ENCODE data around the gene ZNF444.
"Not testable (repeated sequence)": the region's sequence is repeated elsewhere in the genome, so short reads cannot be mapped to it uniquely, and the experiment has no call there.

ZNF444 gene

DNA sequence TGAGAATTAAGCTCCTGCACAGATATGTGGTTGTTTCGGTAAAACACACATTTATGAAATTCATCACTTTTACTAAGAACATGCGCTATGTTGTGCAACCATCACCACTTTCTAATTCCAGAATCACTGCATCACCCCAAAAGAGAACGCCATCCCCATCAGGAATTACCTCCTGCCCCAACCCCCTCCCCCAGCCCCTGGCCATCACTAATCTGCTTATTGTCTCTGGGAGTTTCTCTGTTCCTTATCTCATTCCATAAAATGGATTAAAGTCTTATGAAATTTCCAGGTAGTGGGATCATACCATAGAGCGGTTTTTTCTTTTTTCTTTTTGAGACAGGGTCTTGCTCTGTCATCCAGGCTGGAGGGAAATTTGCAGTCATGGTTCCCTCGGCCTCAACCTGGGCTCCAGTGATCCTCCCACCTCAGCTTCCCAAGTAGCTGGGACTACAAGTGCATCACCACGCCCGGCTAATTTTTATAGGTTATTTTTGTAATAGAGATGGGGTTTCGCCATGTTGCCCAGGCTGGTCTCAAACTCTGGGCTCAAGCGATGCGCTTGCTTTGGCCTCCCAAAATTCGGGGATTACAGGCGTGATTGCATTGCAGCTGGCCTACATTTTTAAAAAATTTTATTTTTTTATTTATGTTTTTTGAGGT, 53.0 kb downstream of the ZNF444 start:
- Histone ChIP-seq H3K9me3 (ENCODE audit: control insufficient read depth, low read length) (no peaks in the 10 kb centered on the region), H3K4me3 (ENCODE audit: low read length) (no peak overlapping the region), H3K27me3 (replicated peaks; ENCODE audit: control insufficient read depth, insufficient read depth, low read length) (peaks cover 15% of the 10 kb centered on the region), H3K4me1 (ENCODE audit: control insufficient read depth, insufficient read depth, low read length) (no peaks in the 10 kb centered on the region), H3K36me3 (ENCODE audit: control insufficient read depth, insufficient read depth, low read length, severe bottlenecking) (no peaks in the 10 kb centered on the region), H3K9ac (ENCODE audit: low read length) (no peak overlapping the region)
- DNase-seq (ENCODE audit: low read depth): no peak

- not testable (repeated sequence) for DNase-seq (ENCODE audit: low read depth); H3K9me3 ChIP-seq (ENCODE audit: control insufficient read depth, low read length); H3K36me3 ChIP-seq (ENCODE audit: control insufficient read depth, insufficient read depth, low read length, severe bottlenecking)
Measured at GRCh38 chr19:56197646-56198045, 56.6 kb downstream of the ZNF444 start, which contains the start of gene ZSCAN5B. Gene ZSCAN5B, minus strand, starts transcription at chr19:56197783. Its CDS starts 4,731 bp downstream, at chr19:56193052.

DNA sequence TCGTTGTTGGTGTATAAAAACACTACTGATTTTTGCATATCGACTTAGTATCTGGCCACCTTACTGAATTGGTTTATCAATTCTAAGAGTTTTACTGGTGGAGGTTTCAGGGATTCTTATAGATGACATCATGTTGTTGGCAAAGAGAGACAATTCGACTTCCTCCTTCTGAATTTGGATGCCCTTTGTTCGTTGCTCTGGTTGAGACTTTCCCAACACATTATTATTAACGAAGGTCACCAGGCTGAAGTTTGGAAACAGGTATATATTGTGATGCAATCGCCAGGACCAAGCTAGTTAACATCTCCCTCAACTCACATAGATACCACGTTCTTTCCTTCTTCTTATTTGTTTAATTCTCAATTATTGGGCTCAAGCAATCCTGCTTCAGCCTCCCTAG, 58.6 kb downstream of the ZNF444 start:
- no peaks in the 10 kb centered on the region for H3K27me3 ChIP-seq (replicated peaks; ENCODE audit: control insufficient read depth, insufficient read depth, low read length)
- no peak for DNase-seq (ENCODE audit: low read depth)
- no peak overlapping the region for H3K4me3 ChIP-seq (ENCODE audit: low read length)
- no peaks in the 10 kb centered on the region for H3K36me3 ChIP-seq (ENCODE audit: control insufficient read depth, insufficient read depth, low read length, severe bottlenecking)
- H3K9me3 ChIP-seq (ENCODE audit: control insufficient read depth, low read length): no peaks in the 10 kb centered on the region
- H3K9ac ChIP-seq (ENCODE audit: low read length): no peak overlapping the region
- H3K4me1 ChIP-seq (ENCODE audit: control insufficient read depth, insufficient read depth, low read length): no peaks in the 10 kb centered on the region

More at GRCh38 chr19:56197646-56198045, 56.6 kb downstream of the ZNF444 start, which contains the start of gene ZSCAN5B:
- H3K4me1 ChIP-seq (ENCODE audit: control insufficient read depth, insufficient read depth, low read length); H3K4me3 ChIP-seq (ENCODE audit: low read length); H3K27me3 ChIP-seq (replicated peaks; ENCODE audit: control insufficient read depth, insufficient read depth, low read length); H3K9ac ChIP-seq (ENCODE audit: low read length): not testable (repeated sequence)

DNA sequence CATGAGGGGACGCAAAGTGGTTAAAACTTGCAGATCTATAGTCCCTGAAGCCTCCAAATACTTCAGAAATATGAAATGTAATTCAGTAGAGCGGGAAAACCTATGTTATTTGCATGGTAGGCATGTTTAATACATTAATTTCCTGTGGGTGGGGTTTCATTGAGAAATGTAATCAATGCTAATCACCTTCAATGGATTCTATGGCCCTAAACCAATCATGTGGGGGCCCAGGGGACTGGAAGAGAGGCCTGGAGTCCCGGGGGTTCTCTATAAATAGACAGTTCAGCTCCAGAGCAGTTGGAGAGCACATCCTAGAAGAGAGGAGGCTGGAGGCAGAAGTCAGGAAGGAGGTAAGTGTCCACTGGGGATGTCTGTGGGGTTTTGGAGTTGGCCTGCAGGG, 60.9 kb downstream of the ZNF444 start, which contains the start of gene ZSCAN5C:
ZSCAN5C (plus strand) TSS at position 301 of the 400 bp plus-strand sequence. CDS start 3,641 bp downstream, outside the sequence.
- Histone ChIP-seq H3K36me3 (ENCODE audit: control insufficient read depth, insufficient read depth, low read length, severe bottlenecking) (no peaks in the 10 kb centered on the region), H3K27me3 (replicated peaks; ENCODE audit: control insufficient read depth, insufficient read depth, low read length) (peaks cover 5% of the 10 kb centered on the region), H3K9me3 (ENCODE audit: control insufficient read depth, low read length) (no peaks in the 10 kb centered on the region), H3K4me1 (ENCODE audit: control insufficient read depth, insufficient read depth, low read length) (no peaks in the 10 kb centered on the region), H3K4me3 (ENCODE audit: low read length) (no peak within 1 kb of the TSS), H3K9ac (ENCODE audit: low read length) (no peak within 1 kb of the TSS)
- DNase-seq (ENCODE audit: low read depth): no peak

DNA sequence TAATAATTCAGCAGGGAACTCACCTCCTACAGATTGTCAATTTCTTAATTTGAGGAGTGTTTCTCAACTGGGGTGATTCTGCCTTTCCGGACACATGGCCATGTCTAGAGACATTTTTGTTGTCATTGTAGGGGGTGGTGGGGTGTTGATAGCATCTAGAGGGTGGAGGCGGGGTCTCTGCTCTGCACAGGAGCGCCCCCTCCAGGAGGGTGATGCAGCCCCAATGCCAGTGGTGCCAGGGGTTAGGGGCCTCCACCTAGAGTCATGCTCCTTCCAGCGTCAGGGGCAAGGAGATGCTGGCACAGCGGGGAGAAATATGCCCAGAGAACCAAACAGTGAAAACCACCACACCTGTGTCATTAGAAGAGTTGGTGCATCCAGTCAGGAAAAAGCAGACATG, 66.5 kb downstream of the ZNF444 start:
- not testable (repeated sequence) for H3K4me3 ChIP-seq (ENCODE audit: low read length); H3K9me3 ChIP-seq (ENCODE audit: control insufficient read depth, low read length); H3K4me1 ChIP-seq (ENCODE audit: control insufficient read depth, insufficient read depth, low read length); H3K9ac ChIP-seq (ENCODE audit: low read length); H3K36me3 ChIP-seq (ENCODE audit: control insufficient read depth, insufficient read depth, low read length, severe bottlenecking); DNase-seq (ENCODE audit: low read depth); H3K27me3 ChIP-seq (replicated peaks; ENCODE audit: control insufficient read depth, insufficient read depth, low read length)

DNA sequence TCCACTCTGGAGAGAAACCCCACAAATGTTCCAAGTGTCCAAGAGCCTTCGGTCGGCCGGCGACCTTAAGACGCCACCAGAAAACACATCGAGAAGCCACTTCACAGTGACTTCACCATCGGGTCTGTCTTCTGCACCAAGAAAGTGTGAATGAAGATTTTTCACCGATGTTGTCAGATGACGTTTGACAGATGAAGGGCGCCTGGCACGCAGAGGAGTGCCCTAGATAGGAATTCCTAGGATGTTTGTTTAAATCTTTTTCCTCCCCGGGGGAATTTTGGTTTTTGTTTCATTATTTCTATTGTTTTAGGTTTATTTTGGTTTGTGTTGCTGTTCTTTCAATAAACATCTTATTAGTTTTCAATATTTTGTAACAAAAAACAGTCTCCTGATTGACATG, 68.0 kb downstream of the ZNF444 start:
- no peaks in the 10 kb centered on the region for H3K36me3 ChIP-seq (ENCODE audit: control insufficient read depth, insufficient read depth, low read length, severe bottlenecking)
- no peak overlapping the region for H3K9ac ChIP-seq (ENCODE audit: low read length)
- no peak overlapping the region for H3K4me3 ChIP-seq (ENCODE audit: low read length)
- H3K9me3 ChIP-seq (ENCODE audit: control insufficient read depth, low read length): no peaks in the 10 kb centered on the region
- no peaks in the 10 kb centered on the region for H3K4me1 ChIP-seq (ENCODE audit: control insufficient read depth, insufficient read depth, low read length)
- DNase-seq (ENCODE audit: low read depth): no peak
- peaks cover 8% of the 10 kb centered on the region for H3K27me3 ChIP-seq (replicated peaks; ENCODE audit: control insufficient read depth, insufficient read depth, low read length)

DNA sequence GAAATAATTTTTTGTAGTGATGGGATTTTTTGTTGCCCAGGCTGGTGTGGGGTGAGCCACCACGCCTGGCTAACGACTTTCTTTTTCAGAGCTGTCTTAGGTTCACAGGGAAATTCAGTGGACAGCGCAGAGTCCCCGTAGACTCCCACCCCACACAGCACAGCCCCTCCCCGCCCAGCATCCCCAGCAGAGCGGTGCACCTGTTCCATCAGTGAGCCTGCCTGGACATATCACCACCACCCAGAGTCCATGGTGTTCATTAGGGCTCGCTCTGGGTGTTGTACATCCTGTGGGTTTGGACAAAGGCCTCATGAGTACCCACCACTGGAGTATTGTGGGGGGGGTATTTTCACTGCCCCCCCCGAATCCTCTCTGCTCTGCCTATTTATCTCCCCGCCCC, 68.9 kb downstream of the ZNF444 start:
- DNase-seq (ENCODE audit: low read depth); H3K9ac ChIP-seq (ENCODE audit: low read length); H3K9me3 ChIP-seq (ENCODE audit: control insufficient read depth, low read length); H3K4me1 ChIP-seq (ENCODE audit: control insufficient read depth, insufficient read depth, low read length); H3K36me3 ChIP-seq (ENCODE audit: control insufficient read depth, insufficient read depth, low read length, severe bottlenecking); H3K27me3 ChIP-seq (replicated peaks; ENCODE audit: control insufficient read depth, insufficient read depth, low read length); H3K4me3 ChIP-seq (ENCODE audit: low read length): not testable (repeated sequence)

Data from adipocyte (in vitro differentiated cells).